ENCODE data around the gene MIA3. TPM values are rescaled to one million over a fixed set of nuclear protein-coding genes. Genes with fewer than 3 reads are reported as not detected.

The MIA3 gene
- total and polyA plus RNA-seq, 8 donors, result 26.9 to 59.7 (median 45.7) TPM

DNA sequence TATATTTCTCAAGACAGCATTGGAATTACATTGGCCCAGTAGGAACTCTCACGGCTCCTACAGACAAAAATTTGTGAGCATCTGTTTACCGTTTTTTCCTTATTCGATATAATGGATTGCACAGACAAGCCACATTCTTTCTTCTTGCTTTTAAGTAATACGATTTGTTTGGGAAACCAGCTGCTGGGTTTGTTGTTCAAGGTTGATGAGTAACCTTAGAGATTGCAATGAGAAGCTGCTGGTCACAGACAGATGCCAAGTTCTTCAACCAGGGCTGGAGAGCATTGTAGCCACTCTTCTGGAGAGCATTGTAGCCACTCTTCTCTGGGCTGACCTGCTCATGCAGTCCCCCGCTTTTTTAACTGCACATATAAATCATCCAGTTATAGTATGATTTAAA is 1.4 kb upstream of the MIA3 start:
- Histone ChIP-seq H3K4me1 (peaks cover 0 to 17% (median 5%) of the 10 kb centered on the region in 3 donors), H3K27me3 (no peaks in the 10 kb centered on the region), H3K27ac (peak overlapping the region; percentile 56 to 80 (median 67)), H3K36me3 (no peaks in the 10 kb centered on the region), H3K9me3 (no peaks in the 10 kb centered on the region), H3K4me3 (no peak overlapping the region)
- FAIRE-seq (no peak), DNase-seq (peak in 4 of 6 donors; percentile 14 to 60 (median 48)), ATAC-seq (peak; percentile 39 to 60 (median 46))
- intact Hi-C loops (cut with DNase I), result no loop called here
- WGBS, 2 donors, result 20 to 23% methylated on average over 5 of the region's 5 CpGs
- TF ChIP-seq, protein P1, sequence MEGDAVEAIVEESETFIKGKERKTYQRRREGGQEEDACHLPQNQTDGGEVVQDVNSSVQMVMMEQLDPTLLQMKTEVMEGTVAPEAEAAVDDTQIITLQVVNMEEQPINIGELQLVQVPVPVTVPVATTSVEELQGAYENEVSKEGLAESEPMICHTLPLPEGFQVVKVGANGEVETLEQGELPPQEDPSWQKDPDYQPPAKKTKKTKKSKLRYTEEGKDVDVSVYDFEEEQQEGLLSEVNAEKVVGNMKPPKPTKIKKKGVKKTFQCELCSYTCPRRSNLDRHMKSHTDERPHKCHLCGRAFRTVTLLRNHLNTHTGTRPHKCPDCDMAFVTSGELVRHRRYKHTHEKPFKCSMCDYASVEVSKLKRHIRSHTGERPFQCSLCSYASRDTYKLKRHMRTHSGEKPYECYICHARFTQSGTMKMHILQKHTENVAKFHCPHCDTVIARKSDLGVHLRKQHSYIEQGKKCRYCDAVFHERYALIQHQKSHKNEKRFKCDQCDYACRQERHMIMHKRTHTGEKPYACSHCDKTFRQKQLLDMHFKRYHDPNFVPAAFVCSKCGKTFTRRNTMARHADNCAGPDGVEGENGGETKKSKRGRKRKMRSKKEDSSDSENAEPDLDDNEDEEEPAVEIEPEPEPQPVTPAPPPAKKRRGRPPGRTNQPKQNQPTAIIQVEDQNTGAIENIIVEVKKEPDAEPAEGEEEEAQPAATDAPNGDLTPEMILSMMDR (IDR thresholded peaks at IDR 0.05), result no peak

DNA sequence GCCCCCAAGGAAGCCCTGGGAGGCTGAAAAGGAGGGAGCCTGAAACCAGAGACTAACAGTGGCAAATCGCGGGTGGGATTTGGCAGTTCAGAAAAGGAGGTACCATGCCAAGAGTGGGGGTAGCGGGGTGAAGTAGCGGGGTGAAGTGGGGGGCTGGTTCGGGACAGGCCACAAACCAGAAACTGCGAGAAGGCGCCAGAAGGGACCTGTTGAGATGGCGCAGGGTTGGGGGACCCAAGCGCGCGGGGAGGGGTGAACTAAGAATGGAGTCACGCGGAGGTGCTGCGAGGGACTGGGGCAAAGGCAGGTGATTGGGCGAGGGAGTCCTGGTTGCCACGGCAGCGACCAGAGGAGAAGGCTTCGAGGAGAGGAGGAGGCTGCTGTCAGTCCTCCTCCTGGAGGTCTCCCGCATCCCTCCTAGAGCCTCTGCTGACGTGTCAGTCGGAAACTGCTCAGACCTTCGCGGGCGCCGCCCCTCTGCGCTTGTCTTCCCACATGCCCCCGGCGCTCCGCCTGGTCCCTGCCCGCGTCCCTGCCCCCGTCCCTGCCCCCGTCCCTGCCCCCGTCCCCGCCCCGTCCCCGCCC is 438 bp upstream of the MIA3 start:
- WGBS, 2 donors, result 1 to 2% methylated on average over 14 to 36 of the region's 37 CpGs
- H3K9me3 ChIP-seq, result no peaks in the 10 kb centered on the region
- intact Hi-C loops (cut with DNase I), result no loop called here
- no peaks in the 10 kb centered on the region for H3K27me3 ChIP-seq
- no peaks in the 10 kb centered on the region for H3K36me3 ChIP-seq
- peak; percentile 93 to 99 (median 98) for DNase-seq
- TF ChIP-seq, protein P1 (IDR thresholded peaks at IDR 0.05), result no peak
- H3K4me3 ChIP-seq, result peak overlapping the region; percentile 23 to 48 (median 40)
- peaks cover 0 to 17% (median 5%) of the 10 kb centered on the region in 3 donors for H3K4me1 ChIP-seq
- ATAC-seq, result peak; percentile 88 to 95 (median 92)
- no peak for FAIRE-seq
- H3K27ac ChIP-seq, result peak overlapping the region; percentile 56 to 80 (median 67)

DNA sequence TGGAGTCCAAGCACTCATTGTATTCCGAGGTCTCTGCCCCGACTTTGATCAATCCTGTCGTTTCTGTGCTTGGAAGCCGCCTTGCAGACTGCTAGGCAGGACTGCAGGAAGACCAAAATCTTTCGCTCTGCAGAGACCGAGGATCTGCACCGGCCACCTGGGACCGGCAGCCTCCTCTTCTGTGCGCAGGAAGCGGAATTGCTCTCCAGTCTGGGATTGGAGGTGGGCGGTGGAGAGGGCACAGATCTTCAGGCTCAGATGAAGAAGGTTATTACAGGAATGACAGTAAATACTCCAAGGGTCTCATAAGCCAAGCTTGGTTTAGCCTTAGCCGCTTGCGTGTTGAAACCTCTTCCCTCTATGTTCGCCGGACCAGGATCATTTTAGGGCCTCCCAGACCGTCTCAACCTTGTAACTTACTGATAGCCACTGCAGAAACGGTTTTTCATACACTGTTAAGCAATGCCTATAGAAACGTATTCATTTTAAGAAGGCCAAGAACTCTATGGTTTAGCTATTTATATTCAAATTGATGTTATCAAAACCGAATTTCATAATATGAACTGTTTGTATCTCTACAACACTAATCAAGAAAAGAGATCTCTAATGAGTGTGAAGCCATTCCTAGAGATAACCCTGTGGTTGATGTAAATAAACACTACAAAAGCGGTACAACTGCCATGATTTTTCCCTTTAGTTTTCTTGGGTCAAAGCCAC is 1.1 kb downstream of the MIA3 start:
- TF ChIP-seq, protein P1 (IDR thresholded peaks at IDR 0.05), result no peak
- ATAC-seq (peak in 3 of 4 donors; percentile 21 to 35 (median 28)), DNase-seq (peak; percentile 18 to 66 (median 35)), FAIRE-seq (no peak)
- intact Hi-C loops (cut with DNase I), result no loop called here
- Histone ChIP-seq H3K27ac (peak overlapping the region in 1 of 4 donors; percentile 71), H3K27me3 (no peaks in the 10 kb centered on the region), H3K4me3 (peak overlapping the region; percentile 87 to 94 (median 91)), H3K9me3 (no peaks in the 10 kb centered on the region), H3K4me1 (peaks cover 0 to 17% (median 5%) of the 10 kb centered on the region in 3 donors), H3K36me3 (peaks cover 0 to 5% (median 0%) of the 10 kb centered on the region in 3 donors)
- WGBS, 2 donors, result 9 to 10% methylated on average over 20 of the region's 20 CpGs

DNA sequence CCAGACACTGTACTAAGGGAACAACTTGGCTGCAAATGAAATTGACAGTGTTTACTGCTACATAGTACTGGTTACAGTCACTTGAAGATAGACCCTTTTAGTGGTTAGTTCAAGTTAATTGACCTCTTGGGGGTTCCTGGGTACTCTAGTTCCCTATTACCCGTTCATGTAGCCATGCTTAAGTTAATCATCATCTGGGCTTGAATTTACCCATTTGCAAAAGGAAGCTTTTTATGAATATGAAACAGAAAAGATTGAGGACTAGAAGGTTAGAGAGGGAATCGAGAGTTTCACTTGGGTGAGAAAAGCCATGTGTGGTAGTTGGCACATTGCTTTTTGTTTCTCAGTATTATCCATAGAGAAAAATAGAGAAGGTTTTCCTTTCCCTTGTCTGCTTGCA is 2.7 kb downstream of the MIA3 start:
- intact Hi-C loops (cut with DNase I), result no loop called here
- no peak overlapping the region for H3K27ac ChIP-seq
- DNase-seq (no peak), ATAC-seq (no peak), FAIRE-seq (no peak)
- H3K36me3 ChIP-seq, result peaks cover 0 to 11% (median 0%) of the 10 kb centered on the region in 3 donors
- H3K4me3 ChIP-seq, result no peak overlapping the region
- H3K4me1 ChIP-seq, result peaks cover 0 to 17% (median 5%) of the 10 kb centered on the region in 3 donors
- TF ChIP-seq, protein P1 (IDR thresholded peaks at IDR 0.05), result no peak
- no peaks in the 10 kb centered on the region for H3K27me3 ChIP-seq
- no peaks in the 10 kb centered on the region for H3K9me3 ChIP-seq
- WGBS, 2 donors, result 56 to 60% methylated on average over 2 of the region's 2 CpGs

Measured in pancreas (tissue), 10 donors.